GM18498 (cell line): ENCODE results near the gene UST.
A peak's percentile ranks its signal among the peaks of the same experiment; 100 is the strongest.
"Not testable (repeated sequence)": the region's sequence is repeated elsewhere in the genome, so short reads cannot be mapped to it uniquely, and the experiment has no call there.

Experiments
- ATAC-seq: cut with Tn5 transposase; IDR thresholded peaks from one replicate; pipeline ENCODE4 v1.9.1; 2021; ENCODE audit warnings: mild to moderate bottlenecking, moderate library complexity; ENCODE audit not compliant: unreplicated experiment

Gene UST

GRCh38 chr6:148831064-148831463 lies 84.2 kb downstream of the UST start:
- no peak for ATAC-seq

DNA sequence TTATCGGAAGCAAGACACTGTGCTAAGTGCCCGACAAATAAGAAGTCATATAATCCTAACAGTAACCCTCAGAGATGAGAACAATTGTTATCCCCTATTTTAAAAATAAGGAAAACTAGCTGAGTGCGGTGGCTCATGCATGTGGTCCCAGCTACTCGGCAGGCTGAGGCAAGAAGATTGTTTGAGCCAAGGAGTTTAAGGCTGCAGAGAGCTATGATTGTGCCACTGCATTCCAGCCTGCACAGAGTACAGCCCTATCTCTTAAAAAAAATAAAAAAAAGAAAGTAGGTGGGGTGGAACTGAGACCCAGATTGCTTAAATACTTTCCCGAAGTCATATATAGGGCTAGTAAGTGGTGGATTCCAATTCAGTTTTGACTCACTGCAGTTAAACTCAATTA lies 84.7 kb downstream of the UST start:
- no peak for ATAC-seq

- ATAC-seq: peak; percentile 47
These were observed 89.2 kb downstream of the UST start for GRCh38 chr6:148835920-148836441.

- ATAC-seq: no peak
These were observed 89.9 kb downstream of the UST start for GRCh38 chr6:148836751-148837150.

GRCh38 chr6:148837941-148838340 lies 91.1 kb downstream of the UST start:
- no peak for ATAC-seq

DNA sequence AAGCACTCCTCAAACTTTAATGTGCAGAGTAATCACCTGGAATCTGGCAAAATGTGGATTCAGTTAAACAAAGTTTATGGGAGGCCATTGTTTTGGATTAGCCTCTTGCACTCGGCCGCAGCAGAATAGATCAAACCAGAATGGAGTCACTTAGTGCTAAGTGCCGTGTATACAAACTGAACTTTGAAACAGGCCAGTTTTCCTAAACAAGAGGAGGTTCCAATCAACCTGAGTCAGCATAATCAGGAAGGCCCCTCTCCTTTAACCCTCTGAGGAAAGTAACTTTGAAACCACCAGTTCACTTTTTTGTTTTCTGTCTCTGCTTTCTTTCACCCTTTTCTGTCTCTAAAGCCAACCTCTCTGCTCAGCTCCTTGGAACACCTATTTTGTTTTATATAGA lies 92.2 kb downstream of the UST start:
- no peak for ATAC-seq

GRCh38 chr6:148840256-148840655 lies 93.4 kb downstream of the UST start:
- ATAC-seq: no peak

GRCh38 chr6:148842296-148843019 lies 95.6 kb downstream of the UST start:
- no peak for ATAC-seq

DNA sequence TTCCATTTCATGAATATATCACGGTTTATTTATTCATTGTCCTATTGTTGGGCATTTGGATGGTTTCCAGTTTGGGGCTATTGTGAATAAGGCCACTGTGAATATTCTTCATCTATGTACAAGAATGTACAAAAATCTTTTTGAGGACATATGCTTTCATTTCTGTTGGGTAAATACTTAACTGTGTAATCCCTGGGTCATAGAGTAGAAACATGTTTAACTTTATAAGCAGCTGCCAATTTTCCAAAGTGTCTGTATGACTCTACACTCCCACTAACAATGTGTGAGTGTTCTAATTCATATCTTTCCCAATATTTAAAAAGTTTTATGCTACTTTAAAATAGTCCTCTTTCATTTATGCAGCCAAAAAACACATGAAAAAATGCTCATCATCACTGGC lies 98.6 kb downstream of the UST start:
- no peak for ATAC-seq

- ATAC-seq: no peak
These were observed 100.2 kb downstream of the UST start for GRCh38 chr6:148846778-148847761.

- ATAC-seq: no peak
These were observed 102.1 kb downstream of the UST start for GRCh38 chr6:148848915-148849314.

GRCh38 chr6:148849449-148849848 lies 102.6 kb downstream of the UST start:
- ATAC-seq: not testable (repeated sequence)

DNA sequence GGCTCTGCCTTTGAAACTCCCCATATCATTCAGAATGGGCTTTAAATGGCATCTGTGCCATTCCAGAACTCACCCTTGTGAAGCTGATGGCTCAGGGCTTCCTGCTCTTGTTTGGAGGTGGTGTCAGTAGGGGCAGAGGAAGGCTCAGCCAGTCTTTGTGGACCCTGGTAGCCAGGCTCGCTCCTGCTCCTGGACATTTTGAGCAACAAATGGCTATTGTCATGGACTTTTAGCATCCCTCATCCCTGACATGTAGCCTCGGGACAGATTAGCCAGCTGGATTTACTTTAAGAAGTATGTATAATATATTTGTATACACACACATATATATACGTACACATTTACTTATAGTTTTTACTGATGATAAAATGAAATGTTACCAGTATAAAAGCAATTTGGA lies 104.1 kb downstream of the UST start:
- no peak for ATAC-seq

- ATAC-seq: no peak
These were observed 105.1 kb downstream of the UST start for GRCh38 chr6:148851683-148852556.

GRCh38 chr6:148852688-148853087 lies 105.9 kb downstream of the UST start:
- no peak for ATAC-seq

DNA sequence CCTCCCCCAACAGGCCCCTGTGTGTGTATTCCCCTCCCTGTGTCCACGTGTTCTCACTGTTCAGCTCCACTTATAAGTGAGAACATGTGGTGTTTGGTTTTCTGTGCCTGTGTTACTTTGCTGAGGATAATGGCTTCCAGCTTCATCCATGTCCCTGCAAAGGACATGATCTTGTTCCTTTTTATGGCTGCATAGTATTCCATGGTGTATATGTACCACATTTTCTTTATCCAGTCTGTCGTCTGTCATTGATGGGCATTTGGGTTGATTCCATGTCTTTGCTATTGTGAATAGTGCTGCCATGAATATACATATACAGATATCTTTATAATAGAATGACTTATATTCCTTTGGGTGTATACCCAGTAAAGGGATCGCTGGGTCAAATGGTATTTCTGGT lies 106.3 kb downstream of the UST start:
- not testable (repeated sequence) for ATAC-seq

DNA sequence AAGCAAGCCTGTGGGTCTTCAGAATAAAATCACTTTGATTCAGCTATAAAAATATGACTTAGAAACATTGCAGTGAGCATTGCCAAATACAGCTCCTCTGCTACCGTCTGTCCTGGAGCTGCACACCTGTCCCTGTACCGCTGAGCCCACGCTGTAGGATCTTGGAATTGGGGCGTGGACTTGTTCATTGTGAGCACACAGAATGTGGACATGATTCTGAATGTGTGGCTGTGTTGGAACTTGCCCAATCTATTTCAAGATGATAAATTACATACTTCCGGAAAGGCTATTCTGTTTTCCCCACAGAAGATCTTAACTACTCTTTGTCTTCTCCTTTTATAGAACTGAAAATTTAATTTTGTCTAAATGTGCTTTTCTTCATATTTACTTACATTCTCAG lies 107.3 kb downstream of the UST start:
- ATAC-seq: no peak

DNA sequence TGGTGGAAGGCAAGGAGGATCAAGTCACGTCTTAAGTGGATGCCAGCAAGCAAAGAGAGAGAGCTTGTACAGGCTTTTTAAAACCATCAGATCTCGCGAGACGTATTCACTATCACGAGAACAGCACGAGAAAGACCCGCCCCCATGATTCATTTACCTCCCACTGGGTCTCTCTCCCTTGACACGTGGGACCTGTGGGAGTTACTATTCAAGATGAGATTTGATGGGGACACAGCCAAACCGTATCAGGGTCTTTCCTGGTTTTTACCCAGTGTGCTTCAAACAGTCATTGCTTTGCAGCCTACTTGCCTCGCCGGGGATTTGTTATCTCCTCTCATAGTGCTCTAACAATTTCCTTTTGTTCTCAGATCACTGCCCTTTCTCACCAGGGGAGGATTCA lies 108.2 kb downstream of the UST start:
- ATAC-seq: no peak

- no peak for ATAC-seq
These were observed 108.9 kb downstream of the UST start for GRCh38 chr6:148855744-148856143.

DNA sequence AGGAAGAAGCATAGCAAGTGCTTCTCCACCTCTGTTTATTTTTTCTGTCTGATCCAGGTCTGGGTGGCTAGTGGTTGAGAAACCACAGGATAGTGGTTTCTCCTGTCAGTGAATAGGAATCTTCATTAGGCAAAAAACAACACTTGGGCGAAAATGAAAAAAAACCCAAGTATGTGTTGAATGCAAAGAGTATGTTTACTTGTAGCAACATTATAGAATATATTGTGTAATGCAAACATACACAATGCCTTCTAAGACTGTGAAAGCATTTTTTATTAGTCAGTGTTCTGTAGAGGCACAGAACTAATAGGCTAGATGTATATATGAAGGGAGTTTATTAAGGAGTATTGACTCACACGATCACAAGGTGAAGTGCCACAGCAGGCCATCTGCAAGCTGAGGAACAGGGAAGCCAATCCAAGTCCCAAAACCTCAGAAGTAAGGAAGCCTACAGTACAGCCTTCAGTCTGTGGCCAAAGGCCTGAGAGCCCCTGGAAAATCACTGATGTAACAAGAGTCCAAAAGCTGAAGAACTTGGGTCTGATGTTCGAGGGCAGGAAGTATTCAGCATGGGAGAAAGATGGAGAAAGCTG lies 111.1 kb downstream of the UST start:
- ATAC-seq: no peak
